Stimulated activated CD4-positive, alpha-beta T cell treated with anti-CD3 and anti-CD28 coated beads, Interleukin-4, amount 100 ng/mL, for 4 hours (primary cell): Measurements from ENCODE around the gene NDUFAF3.

ENCODE experiments used
- DNase-seq, 2 experiments: peaks; one replicate each; pipeline ENCODE4 v3.0.0-alpha.2; 2020

NDUFAF3 gene

GRCh38 chr3:49021813-49022687 is at the start of gene NDUFAF3:
Gene NDUFAF3, plus strand, starts transcription at chr3:49022121. Its CDS starts 24 bp downstream, at chr3:49022145.
- DNase-seq, result peak; percentile 86 to 92

GRCh38 chr3:48974076-48974864 is 47.7 kb upstream of the NDUFAF3 start:
- DNase-seq, result no peak

DNA sequence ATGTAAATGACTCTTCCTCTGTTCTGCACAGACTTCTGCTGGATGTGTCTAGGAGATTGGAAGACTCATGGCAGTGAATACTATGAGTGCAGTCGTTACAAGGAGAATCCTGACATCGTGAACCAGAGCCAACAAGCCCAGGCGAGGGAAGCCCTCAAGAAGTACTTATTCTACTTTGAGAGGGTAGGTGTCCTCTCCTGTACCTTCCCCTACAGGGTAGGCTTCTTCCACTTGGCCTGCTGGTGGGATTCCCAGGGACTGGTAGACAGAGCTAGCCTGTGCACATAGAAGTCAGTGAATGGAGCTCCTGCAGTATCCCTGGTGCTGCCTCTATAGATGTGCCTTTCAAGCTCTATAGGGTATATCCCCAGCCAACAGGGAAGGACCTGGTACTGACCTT is 42.5 kb upstream of the NDUFAF3 start:
- DNase-seq, result no peak

GRCh38 chr3:48980295-48980694 is 41.6 kb upstream of the NDUFAF3 start:
- DNase-seq, result no peak

DNA sequence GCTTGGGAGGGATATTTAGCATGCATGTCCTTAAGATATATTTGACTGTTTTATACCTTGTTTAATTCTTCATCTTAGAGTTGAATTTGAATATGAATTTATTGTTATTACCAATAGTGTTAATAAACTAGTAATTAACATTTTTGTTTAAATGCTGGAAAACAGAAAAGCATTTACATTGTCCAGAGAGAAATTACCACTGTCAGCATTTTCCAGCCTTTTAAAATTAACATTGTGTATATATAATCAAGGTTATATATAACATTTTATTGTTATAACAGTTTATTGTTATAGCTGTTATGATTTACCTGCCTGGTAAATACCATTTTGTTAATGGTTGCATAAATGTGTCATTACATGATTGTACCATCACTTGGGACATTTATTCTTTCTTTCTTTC is 39.9 kb upstream of the NDUFAF3 start:
- DNase-seq, result no peak

DNA sequence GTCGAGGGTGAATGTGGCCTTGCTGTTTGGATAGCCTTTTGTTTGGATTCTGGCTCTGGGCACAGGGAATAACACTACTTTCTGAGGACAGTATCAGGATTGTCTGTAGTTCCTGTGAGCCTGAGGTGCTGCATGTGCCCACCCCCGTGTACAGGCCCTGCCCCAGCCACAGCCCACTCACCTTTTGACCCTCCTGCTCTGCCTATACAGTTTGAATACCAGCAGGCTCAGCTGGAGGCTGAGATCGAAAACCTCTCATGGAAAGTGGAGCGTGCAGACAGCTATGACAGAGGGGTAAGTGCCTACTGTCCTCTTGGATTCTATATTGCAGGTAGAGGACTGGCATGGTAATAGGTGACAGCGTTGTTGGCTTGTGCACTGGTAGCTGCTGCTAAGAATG is 39.2 kb upstream of the NDUFAF3 start:
- DNase-seq, result no peak

GRCh38 chr3:48983096-48983495 is 38.8 kb upstream of the NDUFAF3 start:
- no peak for DNase-seq

- DNase-seq, result no peak
These were observed 37.3 kb upstream of the NDUFAF3 start for GRCh38 chr3:48984663-48985062.

DNA sequence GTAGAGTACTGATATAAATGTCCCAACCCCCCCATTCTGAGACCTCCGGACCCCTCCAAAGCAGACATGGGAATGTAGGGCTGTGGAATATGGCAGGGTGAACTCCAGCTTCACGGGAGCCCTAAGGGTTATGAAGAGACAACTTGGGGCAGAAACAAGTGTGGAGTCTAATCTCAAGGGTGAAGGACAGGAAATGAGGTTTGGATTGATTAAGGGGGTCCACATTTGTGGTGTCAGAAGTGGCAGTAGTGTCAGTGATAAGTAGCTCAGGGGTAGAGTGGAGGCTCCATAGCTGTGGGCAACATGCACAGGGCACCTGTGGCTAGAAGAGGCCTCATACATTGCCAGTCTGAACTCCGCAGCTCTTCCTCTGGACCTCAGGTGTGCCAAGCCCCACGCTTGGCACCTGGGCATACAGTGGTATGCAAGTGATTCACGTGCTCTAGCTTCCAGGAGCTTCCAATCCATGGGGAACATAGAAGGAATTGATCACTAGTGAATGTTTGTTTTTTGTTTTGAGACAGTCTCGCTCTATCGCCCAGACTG is 36.0 kb upstream of the NDUFAF3 start:
- DNase-seq, result no peak

DNA sequence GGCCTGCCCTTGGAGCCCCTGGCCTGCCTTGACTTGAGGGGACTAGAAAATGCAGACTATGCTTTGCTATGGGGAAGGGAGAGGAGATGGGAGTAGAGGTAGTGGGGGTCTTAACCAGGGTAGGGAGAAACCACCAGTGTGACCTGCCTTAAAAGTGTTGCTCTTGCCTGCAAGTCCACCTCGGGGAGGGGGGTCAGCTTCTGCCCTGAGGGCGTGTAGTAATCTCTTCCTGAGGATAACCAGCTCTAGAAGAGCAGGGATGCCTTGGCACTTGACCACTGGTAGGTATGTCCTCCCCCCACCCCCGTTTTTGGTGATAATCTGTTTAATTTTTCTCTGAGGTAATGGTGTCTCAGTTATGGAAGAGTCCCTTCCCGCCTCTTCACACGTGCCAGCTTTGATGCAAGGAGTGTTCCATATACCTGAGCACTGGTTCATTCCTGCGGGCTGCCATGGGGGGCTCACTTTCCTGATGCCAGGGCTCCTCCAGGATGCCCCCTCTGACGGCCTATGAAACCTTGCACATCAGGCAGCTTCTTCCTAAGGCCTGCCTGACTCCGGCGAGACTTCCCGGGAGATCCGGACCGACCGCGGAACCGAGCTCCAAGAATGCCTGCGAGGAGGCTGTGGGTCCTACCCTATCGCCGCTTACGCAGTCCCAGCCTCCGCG is 32.7 kb upstream of the NDUFAF3 start:
- DNase-seq, result no peak

- DNase-seq, result peak; percentile 82 to 90
These were observed 31.9 kb upstream of the NDUFAF3 start, which contains the start of gene P4HTM for GRCh38 chr3:48989796-48990635. Gene P4HTM, plus strand, starts transcription at chr3:48990241. Its CDS starts 16 bp downstream, at chr3:48990257.

- peak in 1 of 2 experiments; percentile 10 for DNase-seq
These were observed 31.1 kb upstream of the NDUFAF3 start for GRCh38 chr3:48990636-48991469.

DNA sequence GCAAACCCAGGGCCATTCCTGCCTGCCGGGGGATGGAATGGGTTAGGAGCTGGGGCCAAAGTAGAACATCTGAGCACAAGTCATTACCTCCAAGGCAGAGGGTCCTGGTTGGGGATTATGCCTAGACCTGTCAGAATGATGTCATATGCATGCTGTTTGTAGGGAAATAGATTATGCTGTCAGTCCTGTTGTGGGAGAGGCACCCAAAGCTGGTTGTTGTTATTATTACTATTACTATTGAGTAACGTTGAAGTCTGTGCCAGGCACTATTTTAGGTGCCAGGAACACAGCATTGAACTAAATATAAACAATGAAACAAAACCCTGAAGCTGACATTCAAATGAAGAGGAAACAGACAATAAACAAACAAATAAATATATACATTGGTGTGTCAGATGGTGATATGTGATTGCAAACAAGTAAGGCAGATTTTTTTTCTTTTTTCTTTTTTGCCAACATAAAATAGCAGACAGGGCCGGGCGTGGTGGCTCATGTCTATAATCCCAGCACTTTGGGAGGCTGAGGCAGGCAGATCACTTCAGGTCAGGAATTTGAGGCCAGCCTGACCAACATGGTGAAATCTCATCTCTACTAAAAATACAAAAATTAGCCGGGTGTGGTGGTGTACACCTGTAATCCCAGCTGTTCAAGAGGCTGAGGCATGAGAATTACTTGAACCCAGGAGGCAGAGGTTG is 29.9 kb upstream of the NDUFAF3 start:
- DNase-seq, result no peak

GRCh38 chr3:48993834-48994233 is 28.1 kb upstream of the NDUFAF3 start:
- DNase-seq, result no peak

DNA sequence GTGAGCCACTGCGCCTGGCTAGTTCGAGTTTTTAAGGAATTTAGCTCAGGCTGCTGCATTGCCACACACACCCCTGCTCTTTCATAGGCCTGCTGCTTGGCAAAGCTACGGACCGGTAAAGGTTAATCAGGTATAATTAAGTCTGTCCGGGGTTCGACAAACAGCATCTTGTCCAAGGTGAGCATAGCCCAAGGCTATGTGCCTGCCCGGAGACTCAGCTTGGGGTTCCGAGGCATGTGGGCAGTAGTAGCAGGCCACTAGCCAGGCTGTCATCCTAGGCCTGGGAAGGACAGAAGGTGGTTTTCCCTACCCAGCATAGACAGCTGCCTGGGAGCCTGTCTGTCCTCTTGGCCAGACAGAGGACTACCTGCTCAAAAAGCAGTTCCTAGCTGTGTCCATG is 25.3 kb upstream of the NDUFAF3 start:
- DNase-seq, result no peak

DNA sequence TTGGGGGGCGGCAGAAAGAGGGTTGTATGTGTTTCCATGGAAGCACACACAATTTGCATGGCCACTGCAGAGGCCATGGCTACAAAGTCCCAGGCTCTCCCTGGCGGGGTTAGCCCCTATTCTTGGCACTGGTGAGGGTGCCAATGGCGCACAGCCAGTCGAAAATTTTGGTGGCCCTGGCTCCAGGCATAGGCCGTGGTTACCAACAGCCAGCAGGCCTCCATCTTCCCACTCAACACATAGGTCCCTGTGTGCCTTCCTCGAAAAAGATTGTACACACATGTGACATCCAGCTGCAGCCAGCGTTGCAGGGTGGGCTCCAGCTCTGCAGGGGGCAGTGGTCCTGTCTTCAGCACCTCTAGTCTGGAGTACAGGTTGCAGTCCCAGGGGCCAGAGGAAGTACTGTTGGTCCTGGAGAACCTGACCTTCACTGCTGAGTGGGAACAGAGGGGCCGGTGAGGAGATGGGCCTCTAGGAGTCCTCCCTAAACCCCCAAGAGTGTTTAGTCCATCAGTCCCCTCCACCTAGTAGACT is 24.8 kb upstream of the NDUFAF3 start:
- DNase-seq, result no peak

- no peak for DNase-seq
These were observed 23.9 kb upstream of the NDUFAF3 start for GRCh38 chr3:48997714-48998637.

GRCh38 chr3:48999085-48999858 is 22.6 kb upstream of the NDUFAF3 start:
- DNase-seq, result no peak
